Fibroblast of lung (primary cell): ENCODE results near the gene SEMA3B. TPM values are rescaled to one million over a fixed set of nuclear protein-coding genes. Genes with fewer than 3 reads are reported as not detected.

Experiments used
- DNase-seq, 2 donors: peaks; one replicate each; pipeline versions ENCODE4 v3.0.0 to v3.0.0-alpha.2; 2010; ENCODE audit warnings: low read depth in 2 of 2
- H2AFZ ChIP-seq: 2 replicates; pipeline ENCODE4 v1.5.1; 2012; ENCODE audit warnings: low read length, control low read depth, inconsistent platforms
- H3K27ac ChIP-seq: 2 replicates; pipeline ENCODE4 v1.5.1; 2011; ENCODE audit warnings: low read length, control low read depth; ENCODE audit not compliant: insufficient read depth
- H3K27me3 ChIP-seq: 2 replicates; pipeline ENCODE4 v1.5.1; 2011; ENCODE audit warnings: mild to moderate bottlenecking, low read length; ENCODE audit not compliant: control insufficient read depth, insufficient read depth
- H3K36me3 ChIP-seq: 2 replicates; pipeline ENCODE4 v1.5.1; 2011; ENCODE audit warnings: low read length; ENCODE audit not compliant: control insufficient read depth, insufficient read depth
- H3K4me1 ChIP-seq: 2 replicates; pipeline ENCODE4 v1.5.1; 2011; ENCODE audit warnings: low read length; ENCODE audit not compliant: control insufficient read depth, insufficient read depth; ENCODE audit errors: extremely low read depth
- H3K4me2 ChIP-seq: 2 replicates; pipeline ENCODE4 v1.5.1; 2011; ENCODE audit warnings: low read length, control low read depth; ENCODE audit not compliant: insufficient read depth; ENCODE audit errors: extremely low read depth
- H3K4me3 ChIP-seq, 4 experiments: fragments of 200-600 bp in 1 of 4; sonication (generic) in 1 of 4; replicated peaks in 1 of 4; 2 replicates each; pipeline ENCODE4 v1.5.1; 2011 to 2016; ENCODE audit warnings: low read length in 4 of 4, low read depth in 3 of 4, mild to moderate bottlenecking in 3 of 4, control low read depth in 2 of 4, inconsistent platforms in 1 of 4, mixed read lengths in 1 of 4; ENCODE audit not compliant: insufficient read depth in 1 of 4; ENCODE audit errors: control extremely low read depth in 1 of 4
- H3K79me2 ChIP-seq: 2 replicates; pipeline ENCODE4 v1.5.1; 2012; ENCODE audit warnings: mild to moderate bottlenecking, low read length, inconsistent platforms; ENCODE audit not compliant: control insufficient read depth, insufficient read depth
- H3K9ac ChIP-seq: 2 replicates; pipeline ENCODE4 v1.5.1; 2011; ENCODE audit warnings: mild to moderate bottlenecking, low read length, control low read depth; ENCODE audit not compliant: insufficient read depth
- H3K9me3 ChIP-seq: 2 replicates; pipeline ENCODE4 v1.5.1; 2012; ENCODE audit warnings: low read depth, low read length; ENCODE audit not compliant: control insufficient read depth, insufficient read depth
- H4K20me1 ChIP-seq: 2 replicates; pipeline ENCODE4 v1.5.1; 2011; ENCODE audit warnings: low read length; ENCODE audit not compliant: control insufficient read depth, insufficient read depth; ENCODE audit errors: extremely low read depth
- EZH2 ChIP-seq: IDR thresholded peaks from 2 replicates; pipeline ENCODE4 v1.5.1; 2012; ENCODE audit warnings: low read length, control low read depth, mild to moderate bottlenecking; ENCODE audit errors: missing control alignments
- polyA plus RNA-seq, 2 donors: library from polyadenylated mRNA; depleted of rRNA in 1 of 2; stranded (reverse) in 1 of 2; unstranded in 1 of 2; fragments of >200 nt; gene quantifications; 2 replicates each; pipeline ENCODE4 v1.2.1, GENCODE V29; 2011 to 2012; ENCODE audit warnings: missing spikeins in 1 of 2
- total RNA-seq: library from RNA; depleted of rRNA; stranded (reverse); fragments of >200 nt; gene quantifications from 2 replicates; pipeline ENCODE4 v1.2.1, GENCODE V29; 2014
- TF ChIP-seq, protein P1 (sequence below), 2 donors: IDR thresholded peaks in 1 of 2; conservative IDR thresholded peaks in 1 of 2; 1 replicate in 1 of 2; 2 replicates in 1 of 2; pipeline ENCODE4 v1.5.1; 2011 to 2012; ENCODE audit warnings: low read length in 2 of 2, control low read depth in 1 of 2, inconsistent platforms in 1 of 2, low read depth in 1 of 2, mild to moderate bottlenecking in 1 of 2

SEMA3B gene
- total and polyA plus RNA-seq, 2 donors (not counting 1 experiment from before 2014, with no cell fraction given), result 23.5 to 85.2 TPM

DNA sequence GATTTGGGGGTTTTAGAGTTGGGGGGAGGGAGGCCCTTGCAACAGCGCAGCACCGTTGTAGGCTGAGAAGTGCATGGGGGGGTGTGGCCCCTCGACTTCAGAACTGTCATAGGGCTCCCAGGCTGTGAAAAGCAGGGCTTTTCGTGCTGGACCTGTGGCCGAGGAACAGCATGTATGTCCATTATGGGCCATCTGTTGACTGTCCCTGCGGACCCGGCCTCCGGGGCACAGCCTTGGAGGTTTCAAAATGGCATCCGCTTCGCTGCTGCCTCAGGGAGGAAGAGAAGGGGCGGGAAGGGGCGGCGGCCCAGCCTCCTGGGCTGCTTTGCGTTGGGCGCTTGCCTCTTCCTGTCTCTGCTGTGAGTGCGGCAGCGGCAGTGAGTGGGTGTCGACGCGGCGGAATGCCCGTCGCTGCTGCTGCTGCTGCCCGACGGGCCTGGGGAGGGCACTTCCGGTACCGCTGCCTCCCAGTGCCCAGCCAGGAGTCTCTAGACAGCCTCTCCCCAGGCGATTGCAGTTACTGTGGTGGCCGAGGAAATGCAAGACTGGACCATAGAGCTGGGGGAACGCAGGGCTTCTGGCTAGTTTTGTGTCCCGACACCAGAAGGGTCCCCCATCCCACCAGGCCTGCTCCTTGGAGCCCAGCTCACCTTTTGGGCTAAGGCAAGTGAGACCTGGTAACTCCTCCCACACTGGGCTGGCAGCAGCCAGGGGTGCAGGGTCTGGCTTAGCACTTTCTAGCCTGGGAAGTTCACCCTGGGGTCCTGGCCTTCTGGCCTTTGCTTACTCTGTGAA is 31.0 kb upstream of the SEMA3B start:
- no peak for TF ChIP-seq EZH2
- TF ChIP-seq, protein P1, sequence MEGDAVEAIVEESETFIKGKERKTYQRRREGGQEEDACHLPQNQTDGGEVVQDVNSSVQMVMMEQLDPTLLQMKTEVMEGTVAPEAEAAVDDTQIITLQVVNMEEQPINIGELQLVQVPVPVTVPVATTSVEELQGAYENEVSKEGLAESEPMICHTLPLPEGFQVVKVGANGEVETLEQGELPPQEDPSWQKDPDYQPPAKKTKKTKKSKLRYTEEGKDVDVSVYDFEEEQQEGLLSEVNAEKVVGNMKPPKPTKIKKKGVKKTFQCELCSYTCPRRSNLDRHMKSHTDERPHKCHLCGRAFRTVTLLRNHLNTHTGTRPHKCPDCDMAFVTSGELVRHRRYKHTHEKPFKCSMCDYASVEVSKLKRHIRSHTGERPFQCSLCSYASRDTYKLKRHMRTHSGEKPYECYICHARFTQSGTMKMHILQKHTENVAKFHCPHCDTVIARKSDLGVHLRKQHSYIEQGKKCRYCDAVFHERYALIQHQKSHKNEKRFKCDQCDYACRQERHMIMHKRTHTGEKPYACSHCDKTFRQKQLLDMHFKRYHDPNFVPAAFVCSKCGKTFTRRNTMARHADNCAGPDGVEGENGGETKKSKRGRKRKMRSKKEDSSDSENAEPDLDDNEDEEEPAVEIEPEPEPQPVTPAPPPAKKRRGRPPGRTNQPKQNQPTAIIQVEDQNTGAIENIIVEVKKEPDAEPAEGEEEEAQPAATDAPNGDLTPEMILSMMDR (conservative IDR thresholded peaks at IDR 0.05 in 1 of 2, IDR thresholded peaks at IDR 0.05 in 1 of 2; ENCODE audit: low read depth in 1 of 2, low read length in 2 of 2), result no peak
- H3K27ac ChIP-seq, result peak overlapping the region; percentile 81
- peaks cover 21% of the 10 kb centered on the region for H3K4me1 ChIP-seq
- H3K9ac ChIP-seq, result peak overlapping the region; percentile 82
- peak overlapping the region; percentile 97 for H3K4me2 ChIP-seq
- no peak overlapping the region for H2AFZ ChIP-seq
- peak; percentile 77 to 87 for DNase-seq
- no peaks in the 10 kb centered on the region for H3K27me3 ChIP-seq
- H4K20me1 ChIP-seq, result no peaks in the 10 kb centered on the region
- peaks cover 69% of the 10 kb centered on the region for H3K79me2 ChIP-seq
- peaks cover 10% of the 10 kb centered on the region for H3K36me3 ChIP-seq
- no peaks in the 10 kb centered on the region for H3K9me3 ChIP-seq
- H3K4me3 ChIP-seq, result peak overlapping the region; percentile 85 to 98 (median 92)

DNA sequence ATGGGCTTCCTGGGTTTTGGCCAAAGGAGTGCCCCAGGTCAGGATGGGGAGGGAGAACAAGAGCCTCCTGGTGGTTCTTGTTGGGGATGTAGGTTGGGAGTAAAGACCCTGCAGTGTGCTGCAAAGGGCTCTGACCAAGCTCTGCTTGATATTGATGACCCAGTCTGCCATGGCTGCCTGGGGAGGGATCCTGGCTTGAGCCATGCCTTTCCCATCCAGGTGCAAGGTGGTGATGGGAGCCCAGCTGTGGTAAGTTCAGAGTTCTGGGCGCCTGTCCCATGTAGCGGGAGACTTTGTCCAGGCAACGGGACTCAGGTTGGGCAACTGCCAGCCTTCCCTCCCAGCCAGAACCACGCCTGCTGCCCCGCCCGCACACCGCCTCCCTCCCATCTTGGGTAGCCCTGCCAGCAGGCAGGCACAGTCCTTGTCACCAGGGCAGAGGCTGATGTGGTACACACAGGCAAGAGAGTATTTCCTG is 30.4 kb upstream of the SEMA3B start:
- Histone ChIP-seq H3K79me2 (peaks cover 75% of the 10 kb centered on the region), H3K4me1 (peaks cover 25% of the 10 kb centered on the region), H4K20me1 (no peaks in the 10 kb centered on the region), H3K4me3 (peak overlapping the region; percentile 85 to 98 (median 92)), H3K4me2 (peak overlapping the region; percentile 97), H3K9me3 (no peaks in the 10 kb centered on the region), H3K27me3 (no peaks in the 10 kb centered on the region), H3K36me3 (peaks cover 10% of the 10 kb centered on the region), H3K27ac (peak overlapping the region; percentile 81), H3K9ac (peak overlapping the region; percentile 82), H2AFZ (no peak overlapping the region)
- no peak for TF ChIP-seq EZH2
- TF ChIP-seq, protein P1 (conservative IDR thresholded peaks at IDR 0.05 in 1 of 2, IDR thresholded peaks at IDR 0.05 in 1 of 2; ENCODE audit: low read depth in 1 of 2, low read length in 2 of 2), result no peak
- peak in 1 of 2 donors; percentile 34 for DNase-seq

DNA sequence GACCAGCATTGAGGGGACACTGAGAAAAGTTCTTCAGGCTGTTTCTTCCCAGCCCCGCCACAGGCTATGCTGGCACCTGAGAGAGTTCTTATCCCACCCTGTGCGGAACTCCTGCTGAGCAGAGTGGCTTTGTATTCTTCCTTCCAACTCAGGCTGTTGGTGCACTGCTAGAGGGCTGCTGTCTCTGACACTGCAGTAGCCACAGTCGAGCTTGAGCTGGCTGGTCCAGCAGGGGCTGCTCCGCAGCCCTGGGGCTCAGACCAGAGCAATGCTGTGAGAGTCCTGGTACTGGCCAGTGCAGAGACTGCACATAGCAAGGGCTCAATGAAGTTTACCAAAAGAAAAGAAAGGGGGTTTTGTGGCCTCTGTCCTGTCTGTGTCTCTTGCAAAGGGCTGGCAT is 29.3 kb upstream of the SEMA3B start:
- peaks cover 26% of the 10 kb centered on the region for H3K4me1 ChIP-seq
- H4K20me1 ChIP-seq, result no peaks in the 10 kb centered on the region
- no peaks in the 10 kb centered on the region for H3K9me3 ChIP-seq
- no peak for DNase-seq
- peaks cover 10% of the 10 kb centered on the region for H3K36me3 ChIP-seq
- peaks cover 84% of the 10 kb centered on the region for H3K79me2 ChIP-seq
- no peak overlapping the region for H3K4me3 ChIP-seq
- H3K27me3 ChIP-seq, result no peaks in the 10 kb centered on the region
- H3K9ac ChIP-seq, result no peak overlapping the region
- H3K27ac ChIP-seq, result no peak overlapping the region
- H3K4me2 ChIP-seq, result peak overlapping the region; percentile 8
- TF ChIP-seq, protein P1 (conservative IDR thresholded peaks at IDR 0.05 in 1 of 2, IDR thresholded peaks at IDR 0.05 in 1 of 2; ENCODE audit: low read depth in 1 of 2, low read length in 2 of 2), result no peak
- no peak for TF ChIP-seq EZH2
- H2AFZ ChIP-seq, result no peak overlapping the region
